Upper lobe of left lung (tissue), 6 donors: ENCODE results near the gene AFF4. TPM values are rescaled to one million over a fixed set of nuclear protein-coding genes. Genes with fewer than 3 reads are reported as not detected.

Source experiments
- ATAC-seq, 2 donors: fragments of 200-7000 bp; cut with Tn5 transposase; one replicate each; pipeline ENCODE4 v1.9.1; 2022; ENCODE audit warnings: mild to moderate bottlenecking in 2 of 2, moderate library complexity in 2 of 2; ENCODE audit not compliant: low FRiP score in 2 of 2
- DNase-seq, 2 donors: peaks; one replicate each; pipeline ENCODE4 v3.0.0-alpha.2; 2019 to 2020
- H3K27ac ChIP-seq, 4 donors: fragments of 200-600 bp; sonication (generic); one replicate each; pipeline ENCODE4 v1.5.1; 2016 to 2019
- H3K27me3 ChIP-seq, 4 donors: fragments of 200-600 bp; sonication (generic); one replicate each; pipeline ENCODE4 v1.5.1; 2017 to 2019
- H3K36me3 ChIP-seq, 4 donors: fragments of 200-600 bp; sonication (generic); one replicate each; pipeline ENCODE4 v1.5.1; 2016 to 2019
- H3K4me1 ChIP-seq, 4 donors: fragments of 200-600 bp; sonication (generic); one replicate each; pipeline ENCODE4 v1.5.1; 2018 to 2019
- H3K4me3 ChIP-seq, 4 donors: fragments of 200-600 bp; sonication (generic); one replicate each; pipeline ENCODE4 v1.5.1; 2017 to 2019; ENCODE audit warnings: mild to moderate bottlenecking in 2 of 4, moderate library complexity in 1 of 4
- H3K9me3 ChIP-seq, 4 donors: fragments of 200-600 bp; sonication (generic); one replicate each; pipeline ENCODE4 v1.5.1; 2018 to 2019
- CTCF ChIP-seq, 6 experiments: fragments of 450-650 bp in 4 of 6; fragments of 200-600 bp in 2 of 6; sonication (generic) in 2 of 6; IDR thresholded peaks; one replicate each; pipeline ENCODE4 v1.5.1; 2016 to 2019; ENCODE audit warnings: antibody characterized with exemption in 6 of 6
- EP300 ChIP-seq, 4 donors: sonication (generic); formaldehyde crosslinking; IDR thresholded peaks; one replicate each; pipeline ENCODE4 v1.5.1; 2017; ENCODE audit warnings: antibody characterized with exemption in 4 of 4, control low read depth in 2 of 4
- POLR2A ChIP-seq, 4 donors: fragments of 450-650 bp; IDR thresholded peaks; one replicate each; pipeline ENCODE4 v1.5.1; 2016 to 2017; ENCODE audit warnings: antibody characterized with exemption in 4 of 4, mild to moderate bottlenecking in 2 of 4
- POLR2AphosphoS5 ChIP-seq, 2 donors: sonication (generic); formaldehyde crosslinking; IDR thresholded peaks; one replicate each; pipeline ENCODE4 v1.5.1; 2017; ENCODE audit warnings: antibody characterized with exemption in 2 of 2
- WGBS, 2 donors: methylation state at CpG; one replicate each; pipeline ENCODE4 v1.1.5; 2017 to 2018; 5-methylcytosine and 5-hydroxymethylcytosine counted together
- total RNA-seq, 6 donors: library from RNA; depleted of rRNA in 4 of 6; stranded (reverse); fragments of >200 nt in 4 of 6; gene quantifications; one replicate each; pipeline versions ENCODE4 v1.1.0 to v1.2.1, GENCODE V29; 2016 to 2021
- donor health status: DM: no; HTN: no; CAD: no; lungs with moderate emphysema.
- donor health status: DM: no; HTN: yes; CAD: no; lungs with severe emphysema.

Gene AFF4
- total RNA-seq, 6 donors from 2014 or later = 60.8 to 94.5 (median 72.8) TPM

DNA sequence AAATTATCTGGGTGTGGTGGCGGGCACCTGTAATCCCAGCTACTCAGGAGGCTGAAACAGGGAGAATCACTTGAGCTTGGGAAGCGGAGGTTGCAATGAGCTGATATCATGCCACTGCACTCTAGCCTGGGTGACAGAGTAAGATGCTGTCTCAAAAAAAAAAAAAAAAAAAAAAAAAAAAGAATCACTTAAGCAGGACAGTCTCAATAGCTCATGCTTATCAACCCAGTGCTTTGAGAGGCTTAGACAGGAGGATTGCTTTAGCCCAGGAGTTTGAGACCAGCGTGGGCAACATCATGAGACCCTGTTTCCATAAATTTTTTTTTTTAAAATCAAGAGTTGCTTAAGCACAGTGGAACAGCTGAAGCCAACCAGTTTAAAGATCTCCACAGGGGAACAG, 47.3 kb downstream of the AFF4 start:
- TF ChIP-seq CTCF (IDR thresholded peaks at IDR 0.05) (no peak), POLR2A (IDR thresholded peaks at IDR 0.05) (no peak), EP300 (IDR thresholded peaks at IDR 0.05) (no peak), POLR2AphosphoS5 (IDR thresholded peaks at IDR 0.05) (no peak)
- Histone ChIP-seq H3K27ac (no peak overlapping the region), H3K36me3 (peaks cover 2 to 54% (median 26%) of the 10 kb centered on the region in 4 donors), H3K4me1 (no peaks in the 10 kb centered on the region), H3K9me3 (no peaks in the 10 kb centered on the region), H3K27me3 (no peaks in the 10 kb centered on the region), H3K4me3 (no peak overlapping the region)
- no peak for DNase-seq
- WGBS, 2 donors = 91 to 93% methylated on average over 3 of the region's 3 CpGs
- no peak for ATAC-seq

DNA sequence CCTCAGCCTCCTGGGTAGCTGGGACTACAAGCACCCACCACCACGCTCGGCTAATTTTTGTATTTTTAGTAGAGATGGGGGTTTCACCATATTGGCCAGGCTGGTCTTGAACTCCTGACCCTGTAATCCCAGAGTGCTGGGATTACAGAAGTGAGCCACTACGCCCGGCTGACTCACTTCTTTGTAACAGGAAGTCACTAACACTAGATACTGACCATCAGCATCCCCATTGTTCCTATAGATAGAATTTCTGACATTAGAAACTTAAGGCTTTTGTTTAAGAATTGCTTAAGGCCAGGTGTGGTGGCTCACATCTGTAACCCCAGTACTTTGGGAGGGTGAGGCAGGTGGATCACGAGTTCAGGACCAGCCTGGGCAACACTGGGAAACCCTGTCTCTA, 47.8 kb downstream of the AFF4 start:
- no peaks in the 10 kb centered on the region for H3K9me3 ChIP-seq
- DNase-seq (no peak), ATAC-seq (no peak)
- H3K27ac ChIP-seq = no peak overlapping the region
- H3K4me3 ChIP-seq = no peak overlapping the region
- peaks cover 2 to 50% (median 26%) of the 10 kb centered on the region in 4 donors for H3K36me3 ChIP-seq
- WGBS, 2 donors = 72 to 86% methylated on average over 5 of the region's 5 CpGs
- H3K27me3 ChIP-seq = no peaks in the 10 kb centered on the region
- no peaks in the 10 kb centered on the region for H3K4me1 ChIP-seq
- TF ChIP-seq CTCF (IDR thresholded peaks at IDR 0.05) (no peak), POLR2AphosphoS5 (IDR thresholded peaks at IDR 0.05) (no peak), EP300 (IDR thresholded peaks at IDR 0.05) (no peak), POLR2A (IDR thresholded peaks at IDR 0.05) (no peak)

DNA sequence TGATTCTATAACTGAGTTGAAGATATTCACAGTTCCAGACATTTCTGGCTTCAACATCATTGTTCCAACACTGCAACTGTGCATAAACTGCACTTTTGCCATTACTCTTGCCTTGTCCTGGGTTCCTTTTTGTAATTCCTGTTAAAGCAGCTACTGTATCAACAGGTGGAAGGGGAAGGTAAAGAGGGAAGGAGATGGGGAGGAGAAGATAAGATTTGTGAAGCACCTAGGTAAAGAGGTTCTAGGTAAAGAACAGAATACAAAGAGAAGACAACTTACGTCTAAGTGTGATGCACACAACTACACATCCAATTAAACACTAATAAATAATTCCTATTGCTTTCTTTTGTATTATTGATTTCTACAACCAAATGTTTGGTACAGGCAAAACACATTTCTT, 53.7 kb downstream of the AFF4 start:
- peaks cover 6 to 10% (median 7%) of the 10 kb centered on the region in 4 donors for H3K4me1 ChIP-seq
- no peak for ATAC-seq
- H3K27me3 ChIP-seq = no peaks in the 10 kb centered on the region
- no peak overlapping the region for H3K4me3 ChIP-seq
- no peak overlapping the region for H3K27ac ChIP-seq
- DNase-seq = no peak
- H3K9me3 ChIP-seq = no peaks in the 10 kb centered on the region
- 94 to 100% methylated on average over 1 of the region's 1 CpG for WGBS, 2 donors
- H3K36me3 ChIP-seq = peaks cover 2 to 36% (median 21%) of the 10 kb centered on the region in 4 donors
- TF ChIP-seq CTCF (IDR thresholded peaks at IDR 0.05) = no peak
- no peak for TF ChIP-seq POLR2A (IDR thresholded peaks at IDR 0.05)
- no peak for TF ChIP-seq POLR2AphosphoS5 (IDR thresholded peaks at IDR 0.05)
- no peak for TF ChIP-seq EP300 (IDR thresholded peaks at IDR 0.05)

DNA sequence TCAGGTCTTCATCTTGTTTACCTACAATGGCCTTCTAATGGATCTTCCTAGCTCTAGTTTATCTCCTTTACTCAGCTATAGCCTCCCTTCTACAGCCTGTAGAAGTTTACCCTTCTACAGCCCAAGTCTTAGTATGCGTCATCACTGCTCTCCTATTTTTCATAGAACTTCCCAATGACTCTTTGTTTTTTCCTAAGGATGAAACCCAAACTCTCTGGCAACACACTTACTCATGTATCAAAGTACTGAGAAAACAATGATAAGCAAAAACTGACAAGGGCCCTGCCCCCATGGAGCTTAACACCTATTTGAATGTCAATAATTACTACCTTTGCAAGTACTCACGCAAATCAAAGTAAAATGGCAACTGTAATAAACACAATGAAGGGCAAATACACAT, 56.3 kb downstream of the AFF4 start:
- H3K27me3 ChIP-seq = no peaks in the 10 kb centered on the region
- no peak for DNase-seq
- peak overlapping the region in 1 of 4 donors; percentile 6 for H3K27ac ChIP-seq
- no peaks in the 10 kb centered on the region for H3K9me3 ChIP-seq
- no peak for ATAC-seq
- 96 to 100% methylated on average over 2 of the region's 2 CpGs for WGBS, 2 donors
- H3K4me3 ChIP-seq = no peak overlapping the region
- TF ChIP-seq POLR2AphosphoS5 (IDR thresholded peaks at IDR 0.05) (no peak), POLR2A (IDR thresholded peaks at IDR 0.05) (no peak), CTCF (IDR thresholded peaks at IDR 0.05) (no peak), EP300 (IDR thresholded peaks at IDR 0.05) (no peak)
- H3K4me1 ChIP-seq = peaks cover 6 to 10% (median 7%) of the 10 kb centered on the region in 4 donors
- peaks cover 0 to 33% (median 12%) of the 10 kb centered on the region in 4 donors for H3K36me3 ChIP-seq

- Histone ChIP-seq H3K9me3 (no peaks in the 10 kb centered on the region), H3K4me1 (peaks cover 6 to 10% (median 7%) of the 10 kb centered on the region in 4 donors), H3K36me3 (peaks cover 0 to 35% (median 9%) of the 10 kb centered on the region in 4 donors), H3K4me3 (no peak overlapping the region), H3K27me3 (no peaks in the 10 kb centered on the region), H3K27ac (peak overlapping the region in 1 of 4 donors; percentile 61)
- DNase-seq (no peak), ATAC-seq (peak in 1 of 2 donors; percentile 47)
- 20 to 29% methylated on average over 2 of the region's 2 CpGs for WGBS, 2 donors
- no peak for TF ChIP-seq EP300 (IDR thresholded peaks at IDR 0.05)
- TF ChIP-seq CTCF (IDR thresholded peaks at IDR 0.05) = peak in 3 of 6 experiments; percentile 14 to 34 (median 20)
Measured at GRCh38 chr5:132905938-132906337, 57.5 kb downstream of the AFF4 start.
